CD14-positive monocyte (primary cell): ENCODE measurements around the gene LPIN2. TPM values are rescaled to one million over a fixed set of nuclear protein-coding genes. Genes with fewer than 3 reads are reported as not detected.

Source experiments
- DNase-seq, 3 donors: peaks; one replicate each; pipeline ENCODE4 v3.0.0-alpha.2; 2011 to 2022
- H2AFZ ChIP-seq: 2 replicates; pipeline ENCODE4 v1.6.0; 2012; ENCODE audit warnings: mild to moderate bottlenecking, low read depth, low read length, inconsistent platforms; ENCODE audit not compliant: insufficient read depth, poor library complexity, severe bottlenecking
- H3K27ac ChIP-seq, 2 donors: 1 replicate in 1 of 2; 2 replicates in 1 of 2; pipeline ENCODE4 v1.5.1; 2012 to 2013; ENCODE audit warnings: low read length in 2 of 2, control low read depth in 1 of 2, inconsistent platforms in 1 of 2, low read depth in 1 of 2, mild to moderate bottlenecking in 1 of 2
- H3K27me3 ChIP-seq, 2 donors: one replicate each; pipeline versions ENCODE4 v1.6.0 to v1.6.1; 2011 to 2013; ENCODE audit warnings: low read length in 2 of 2; ENCODE audit not compliant: control insufficient read depth in 2 of 2, insufficient read depth in 2 of 2
- H3K36me3 ChIP-seq, 2 donors: replicated peaks in 1 of 2; 1 replicate in 1 of 2; 2 replicates in 1 of 2; pipeline versions ENCODE4 v1.5.1 to v1.6.1; 2012 to 2013; ENCODE audit warnings: low read length in 2 of 2, control low read depth in 1 of 2, inconsistent platforms in 1 of 2, mild to moderate bottlenecking in 1 of 2; ENCODE audit not compliant: insufficient read depth in 2 of 2, control insufficient read depth in 1 of 2
- H3K4me1 ChIP-seq, 2 donors: 1 replicate in 1 of 2; 2 replicates in 1 of 2; pipeline versions ENCODE4 v1.5.1 to v1.6.1; 2012 to 2013; ENCODE audit warnings: low read length in 2 of 2, control low read depth in 1 of 2, inconsistent platforms in 1 of 2, mild to moderate bottlenecking in 1 of 2, moderate library complexity in 1 of 2; ENCODE audit not compliant: insufficient read depth in 2 of 2, control insufficient read depth in 1 of 2
- H3K4me2 ChIP-seq: replicated peaks from 2 replicates; pipeline ENCODE3; 2012; ENCODE audit warnings: low read length, moderate library complexity, mild to moderate bottlenecking; ENCODE audit not compliant: poor library complexity, severe bottlenecking; ENCODE audit errors: extremely low read depth
- H3K4me3 ChIP-seq, 3 experiments: fragments of 200-600 bp in 1 of 3; sonication (generic) in 1 of 3; replicated peaks in 1 of 3; 1 replicate in 2 of 3; 2 replicates in 1 of 3; pipeline ENCODE4 v1.5.1; 2011 to 2013; ENCODE audit warnings: low read length in 3 of 3, mild to moderate bottlenecking in 3 of 3, control low read depth in 2 of 3, low read depth in 2 of 3, inconsistent platforms in 1 of 3, moderate library complexity in 1 of 3
- H3K79me2 ChIP-seq: 2 replicates; pipeline ENCODE4 v1.6.0; 2012; ENCODE audit warnings: mild to moderate bottlenecking, control low read depth, inconsistent platforms, low read length, moderate library complexity; ENCODE audit not compliant: insufficient read depth
- H3K9ac ChIP-seq: 2 replicates; pipeline ENCODE4 v1.6.0; 2017; ENCODE audit warnings: low read length, mild to moderate bottlenecking; ENCODE audit not compliant: insufficient read depth, poor library complexity, severe bottlenecking
- H3K9me3 ChIP-seq, 2 donors: replicated peaks in 1 of 2; 1 replicate in 1 of 2; 2 replicates in 1 of 2; pipeline versions ENCODE4 v1.5.1 to v1.6.1; 2012 to 2013; ENCODE audit warnings: low read length in 2 of 2, control low read depth in 1 of 2; ENCODE audit not compliant: control insufficient read depth in 1 of 2, insufficient read depth in 1 of 2
- H4K20me1 ChIP-seq: 2 replicates; pipeline ENCODE4 v1.6.0; 2012; ENCODE audit warnings: mild to moderate bottlenecking, low read length, control low read depth, moderate library complexity; ENCODE audit not compliant: insufficient read depth
- H3K27ac Mint-ChIP-seq, 7 donors: one replicate each; pipeline ENCODE4 v1.8.0; 2020; ENCODE audit warnings: mild to moderate bottlenecking in 7 of 7, mixed read lengths in 7 of 7, moderate library complexity in 6 of 7, inconsistent platforms in 2 of 7
- H3K27me3 Mint-ChIP-seq, 3 donors: one replicate each; pipeline ENCODE4 v1.8.0; 2021 to 2022; ENCODE audit warnings: low read depth in 3 of 3, mild to moderate bottlenecking in 3 of 3, mixed read lengths in 3 of 3, moderate library complexity in 3 of 3, inconsistent platforms in 1 of 3
- H3K36me3 Mint-ChIP-seq, 2 donors: one replicate each; pipeline ENCODE4 v1.8.0; 2020; ENCODE audit warnings: mixed read lengths in 2 of 2, inconsistent platforms in 1 of 2, mild to moderate bottlenecking in 1 of 2
- H3K4me1 Mint-ChIP-seq: one replicate; pipeline ENCODE4 v1.8.0; 2020; ENCODE audit warnings: mild to moderate bottlenecking, mixed read lengths
- H3K4me3 Mint-ChIP-seq, 2 donors: one replicate each; pipeline ENCODE4 v1.8.0; 2020; ENCODE audit warnings: mild to moderate bottlenecking in 2 of 2, mixed read lengths in 2 of 2, moderate library complexity in 1 of 2
- H3K9me3 Mint-ChIP-seq, 7 donors: one replicate each; pipeline ENCODE4 v1.8.0; 2020 to 2022; ENCODE audit warnings: mixed read lengths in 7 of 7, mild to moderate bottlenecking in 6 of 7, moderate library complexity in 6 of 7, inconsistent platforms in 2 of 7
- WGBS: methylation state at CpG from one replicate; pipeline ENCODE4 v1.1.5; 2013; ENCODE audit warnings: missing lambda C conversion rate; ENCODE audit not compliant: insufficient coverage; 5-methylcytosine and 5-hydroxymethylcytosine counted together
- intact Hi-C, 2 donors: fragments of 100-400 bp; cut with micrococcal nuclease; formaldehyde crosslinking; loops; one replicate each; pipeline versions ENCODE4 v1.15.0 to v1.15.1; 2023
- polyA plus RNA-seq, 3 donors: library from polyadenylated mRNA; depleted of rRNA in 1 of 3; unstranded in 2 of 3; stranded (reverse) in 1 of 3; fragments of 300-500 nt in 2 of 3; fragments of >200 nt in 1 of 3; fragmentation: Illumina TruSeq in 2 of 3; gene quantifications; 1 replicate in 2 of 3; 2 replicates in 1 of 3; pipeline ENCODE4 v1.2.3, GENCODE V29; 2012 to 2021
- TF ChIP-seq, protein P1 (sequence below): fragments of 200-600 bp; IDR thresholded peaks from one replicate; pipeline ENCODE4 v1.8.0; 2022; ENCODE audit warnings: antibody characterized with exemption, mild to moderate bottlenecking

The LPIN2 gene
- polyA plus RNA-seq, 3 donors = 9.3 to 16.3 (median 10.3) TPM

DNA sequence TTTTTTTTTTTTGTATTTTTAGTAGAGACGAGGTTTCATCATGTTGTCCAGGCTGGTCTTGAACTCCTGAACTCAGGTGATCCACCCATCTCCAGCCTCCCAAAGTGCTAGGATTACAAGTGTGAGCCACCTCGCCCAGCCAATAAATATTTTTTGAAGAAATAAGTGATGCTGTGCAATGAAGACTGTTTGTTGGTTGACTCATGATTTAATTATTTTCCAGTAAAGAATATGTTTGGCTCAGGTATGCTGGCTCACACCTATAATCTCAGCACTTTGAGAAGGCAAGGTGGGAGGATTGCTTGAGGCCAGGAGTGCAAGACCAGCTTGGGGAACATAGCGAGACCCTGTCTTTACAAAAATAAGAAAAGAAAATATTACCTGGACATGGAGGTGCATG is 41.8 kb upstream of the LPIN2 start:
- no peak for DNase-seq
- Mint-ChIP-seq H3K4me1 (peaks cover 29% of the 10 kb centered on the region), H3K27ac (no peak overlapping the region), H3K9me3 (peaks cover 0 to 4% (median 2%) of the 10 kb centered on the region in 7 donors), H3K36me3 (no peaks in the 10 kb centered on the region), H3K4me3 (no peak overlapping the region), H3K27me3 (peaks cover 0 to 2% (median 2%) of the 10 kb centered on the region in 3 donors)
- Histone ChIP-seq H3K27ac (no peak overlapping the region), H3K9ac (no peak overlapping the region), H2AFZ (no peak overlapping the region), H3K4me3 (no peak overlapping the region), H3K36me3 (no peaks in the 10 kb centered on the region), H3K79me2 (no peaks in the 10 kb centered on the region), H3K4me1 (peaks cover 18 to 19% of the 10 kb centered on the region in 2 donors), H3K4me2 (no peak overlapping the region), H3K27me3 (no peaks in the 10 kb centered on the region), H4K20me1 (no peaks in the 10 kb centered on the region), H3K9me3 (no peaks in the 10 kb centered on the region)
- TF ChIP-seq, protein P1, sequence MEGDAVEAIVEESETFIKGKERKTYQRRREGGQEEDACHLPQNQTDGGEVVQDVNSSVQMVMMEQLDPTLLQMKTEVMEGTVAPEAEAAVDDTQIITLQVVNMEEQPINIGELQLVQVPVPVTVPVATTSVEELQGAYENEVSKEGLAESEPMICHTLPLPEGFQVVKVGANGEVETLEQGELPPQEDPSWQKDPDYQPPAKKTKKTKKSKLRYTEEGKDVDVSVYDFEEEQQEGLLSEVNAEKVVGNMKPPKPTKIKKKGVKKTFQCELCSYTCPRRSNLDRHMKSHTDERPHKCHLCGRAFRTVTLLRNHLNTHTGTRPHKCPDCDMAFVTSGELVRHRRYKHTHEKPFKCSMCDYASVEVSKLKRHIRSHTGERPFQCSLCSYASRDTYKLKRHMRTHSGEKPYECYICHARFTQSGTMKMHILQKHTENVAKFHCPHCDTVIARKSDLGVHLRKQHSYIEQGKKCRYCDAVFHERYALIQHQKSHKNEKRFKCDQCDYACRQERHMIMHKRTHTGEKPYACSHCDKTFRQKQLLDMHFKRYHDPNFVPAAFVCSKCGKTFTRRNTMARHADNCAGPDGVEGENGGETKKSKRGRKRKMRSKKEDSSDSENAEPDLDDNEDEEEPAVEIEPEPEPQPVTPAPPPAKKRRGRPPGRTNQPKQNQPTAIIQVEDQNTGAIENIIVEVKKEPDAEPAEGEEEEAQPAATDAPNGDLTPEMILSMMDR = no peak
- intact Hi-C loops = no loop called here
- WGBS = no CpG with 5 or more reads among the region's 3 CpGs

DNA sequence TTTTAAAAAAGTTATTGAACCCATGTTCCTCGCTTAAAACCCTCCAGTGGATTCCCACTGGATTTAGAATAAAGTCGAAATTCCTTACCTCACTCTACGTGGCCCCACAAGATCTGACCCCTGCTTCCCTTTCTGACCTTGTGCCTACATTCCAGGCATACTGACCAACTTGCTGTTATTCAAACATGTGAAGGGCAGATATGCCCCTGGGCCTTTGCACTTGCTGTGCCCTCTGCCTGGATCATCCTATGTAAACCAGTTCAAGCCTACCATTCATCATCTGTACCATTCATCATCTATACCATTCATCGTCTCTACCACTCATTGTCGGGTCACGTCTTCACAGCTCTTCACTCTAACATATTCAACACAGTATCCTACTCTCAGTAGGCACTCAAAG is 41.3 kb upstream of the LPIN2 start:
- Mint-ChIP-seq H3K4me1 (peaks cover 27% of the 10 kb centered on the region), H3K9me3 (peaks cover 0 to 4% (median 2%) of the 10 kb centered on the region in 7 donors), H3K27me3 (peaks cover 0 to 2% (median 2%) of the 10 kb centered on the region in 3 donors), H3K36me3 (no peaks in the 10 kb centered on the region), H3K4me3 (no peak overlapping the region), H3K27ac (no peak overlapping the region)
- no peak for DNase-seq
- Histone ChIP-seq H3K79me2 (no peaks in the 10 kb centered on the region), H3K27me3 (no peaks in the 10 kb centered on the region), H3K27ac (no peak overlapping the region), H3K4me3 (no peak overlapping the region), H3K9ac (no peak overlapping the region), H3K4me2 (no peak overlapping the region), H3K9me3 (no peaks in the 10 kb centered on the region), H4K20me1 (no peaks in the 10 kb centered on the region), H3K36me3 (no peaks in the 10 kb centered on the region), H2AFZ (no peak overlapping the region), H3K4me1 (peaks cover 18 to 19% of the 10 kb centered on the region in 2 donors)
- TF ChIP-seq, protein P1 = no peak
- intact Hi-C loops = no loop called here
- 98% methylated on average over 6 of the region's 6 CpGs for WGBS
